HFF-Myc (cell line): ENCODE data around the gene COPZ2.

Experiments used
- DNase-seq: peaks from one replicate; pipeline ENCODE4 v3.0.0-alpha.2; 2011; ENCODE audit warnings: low read depth; ENCODE audit errors: extremely low read depth
- H3K4me3 ChIP-seq: replicated peaks from 2 replicates; pipeline ENCODE4 v1.5.1; 2011; ENCODE audit warnings: low read depth, mild to moderate bottlenecking, control low read depth, low read length
- TF ChIP-seq, protein P1 (sequence below): IDR thresholded peaks from 2 replicates; pipeline ENCODE4 v1.5.1; 2012; ENCODE audit warnings: mild to moderate bottlenecking, low read depth, low read length, control low read depth; ENCODE audit errors: missing control alignments

Gene COPZ2

DNA sequence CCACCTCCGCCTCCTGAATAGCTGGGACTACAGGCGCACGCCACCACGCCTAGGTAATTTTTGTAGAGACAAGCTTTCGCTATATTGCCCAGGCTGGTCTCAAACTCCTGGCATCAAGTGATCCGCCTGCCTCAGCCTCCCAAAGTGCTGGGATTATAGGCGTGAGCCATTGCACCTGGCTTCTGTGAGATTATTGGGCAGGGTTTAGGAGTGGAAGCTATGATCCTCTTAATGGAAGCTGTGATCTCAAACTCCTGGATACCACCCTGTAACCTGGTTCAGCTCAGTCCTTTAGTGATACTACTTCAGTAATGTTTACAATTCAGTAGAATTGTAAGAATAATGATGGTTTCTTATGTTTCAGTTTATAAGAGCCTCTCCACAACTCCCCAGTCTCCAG lies 24.7 kb upstream of the COPZ2 start:
- H3K4me3 ChIP-seq: no peak overlapping the region
- DNase-seq: no peak
- TF ChIP-seq, protein P1, sequence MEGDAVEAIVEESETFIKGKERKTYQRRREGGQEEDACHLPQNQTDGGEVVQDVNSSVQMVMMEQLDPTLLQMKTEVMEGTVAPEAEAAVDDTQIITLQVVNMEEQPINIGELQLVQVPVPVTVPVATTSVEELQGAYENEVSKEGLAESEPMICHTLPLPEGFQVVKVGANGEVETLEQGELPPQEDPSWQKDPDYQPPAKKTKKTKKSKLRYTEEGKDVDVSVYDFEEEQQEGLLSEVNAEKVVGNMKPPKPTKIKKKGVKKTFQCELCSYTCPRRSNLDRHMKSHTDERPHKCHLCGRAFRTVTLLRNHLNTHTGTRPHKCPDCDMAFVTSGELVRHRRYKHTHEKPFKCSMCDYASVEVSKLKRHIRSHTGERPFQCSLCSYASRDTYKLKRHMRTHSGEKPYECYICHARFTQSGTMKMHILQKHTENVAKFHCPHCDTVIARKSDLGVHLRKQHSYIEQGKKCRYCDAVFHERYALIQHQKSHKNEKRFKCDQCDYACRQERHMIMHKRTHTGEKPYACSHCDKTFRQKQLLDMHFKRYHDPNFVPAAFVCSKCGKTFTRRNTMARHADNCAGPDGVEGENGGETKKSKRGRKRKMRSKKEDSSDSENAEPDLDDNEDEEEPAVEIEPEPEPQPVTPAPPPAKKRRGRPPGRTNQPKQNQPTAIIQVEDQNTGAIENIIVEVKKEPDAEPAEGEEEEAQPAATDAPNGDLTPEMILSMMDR: no peak

DNA sequence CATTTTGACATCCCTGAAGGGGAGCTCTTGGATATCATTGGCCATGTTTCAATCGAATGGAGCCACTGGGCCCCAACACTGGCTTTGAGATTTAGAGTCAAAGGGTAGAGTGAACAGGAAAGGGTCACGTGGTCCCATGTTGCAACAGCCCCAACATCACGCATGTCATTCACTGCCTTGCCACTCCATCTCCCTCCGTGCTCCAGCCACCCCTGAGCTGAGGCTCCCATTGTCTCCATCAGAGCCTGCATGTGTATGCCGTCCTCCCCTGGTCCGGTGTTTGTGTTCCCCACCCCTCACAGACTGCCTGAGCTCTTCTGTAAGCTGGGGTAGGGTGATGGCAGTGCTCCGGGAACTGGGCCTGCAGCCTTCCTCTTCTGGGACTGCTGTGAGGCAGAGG lies 22.7 kb upstream of the COPZ2 start:
- TF ChIP-seq, protein P1: no peak
- DNase-seq: no peak
- H3K4me3 ChIP-seq: no peak overlapping the region

DNA sequence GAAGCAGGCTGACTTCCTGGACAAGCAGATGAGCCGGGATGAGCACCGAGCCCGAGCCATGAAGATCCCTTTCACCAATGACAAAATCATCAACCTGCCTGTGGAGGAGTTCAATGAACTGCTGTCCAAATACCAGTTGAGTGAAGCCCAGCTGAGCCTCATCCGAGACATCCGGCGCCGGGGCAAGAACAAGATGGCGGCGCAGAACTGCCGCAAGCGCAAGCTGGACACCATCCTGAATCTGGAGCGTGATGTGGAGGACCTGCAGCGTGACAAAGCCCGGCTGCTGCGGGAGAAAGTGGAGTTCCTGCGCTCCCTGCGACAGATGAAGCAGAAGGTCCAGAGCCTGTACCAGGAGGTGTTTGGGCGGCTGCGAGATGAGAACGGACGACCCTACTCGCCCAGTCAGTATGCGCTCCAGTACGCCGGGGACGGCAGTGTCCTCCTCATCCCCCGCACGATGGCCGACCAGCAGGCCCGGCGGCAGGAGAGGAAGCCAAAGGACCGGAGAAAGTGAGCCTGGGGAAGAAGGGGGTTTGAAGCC lies 21.6 kb upstream of the COPZ2 start:
- no peak for DNase-seq
- no peak overlapping the region for H3K4me3 ChIP-seq
- TF ChIP-seq, protein P1: no peak

DNA sequence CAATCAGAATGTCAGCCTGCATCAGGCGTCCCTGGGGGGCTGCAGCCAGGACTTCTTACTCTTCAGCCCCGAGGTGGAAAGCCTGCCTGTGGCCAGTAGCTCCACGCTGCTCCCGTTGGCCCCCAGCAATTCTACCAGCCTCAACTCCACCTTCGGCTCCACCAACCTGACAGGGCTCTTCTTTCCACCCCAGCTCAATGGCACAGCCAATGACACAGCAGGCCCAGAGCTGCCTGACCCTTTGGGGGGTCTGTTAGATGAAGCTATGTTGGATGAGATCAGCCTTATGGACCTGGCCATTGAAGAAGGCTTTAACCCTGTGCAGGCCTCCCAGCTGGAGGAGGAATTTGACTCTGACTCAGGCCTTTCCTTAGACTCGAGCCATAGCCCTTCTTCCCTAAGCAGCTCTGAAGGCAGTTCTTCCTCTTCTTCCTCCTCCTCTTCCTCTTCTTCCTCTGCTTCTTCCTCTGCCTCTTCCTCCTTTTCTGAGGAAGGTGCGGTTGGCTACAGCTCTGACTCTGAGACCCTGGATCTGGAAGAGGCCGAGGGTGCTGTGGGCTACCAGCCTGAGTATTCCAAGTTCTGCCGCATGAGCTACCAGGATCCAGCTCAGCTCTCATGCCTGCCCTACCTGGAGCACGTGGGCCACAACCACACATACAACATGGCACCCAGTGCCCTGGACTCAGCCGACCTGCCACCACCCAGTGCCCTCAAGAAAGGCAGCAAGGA lies 21.0 kb upstream of the COPZ2 start:
- TF ChIP-seq, protein P1: no peak
- H3K4me3 ChIP-seq: no peak overlapping the region
- no peak for DNase-seq

DNA sequence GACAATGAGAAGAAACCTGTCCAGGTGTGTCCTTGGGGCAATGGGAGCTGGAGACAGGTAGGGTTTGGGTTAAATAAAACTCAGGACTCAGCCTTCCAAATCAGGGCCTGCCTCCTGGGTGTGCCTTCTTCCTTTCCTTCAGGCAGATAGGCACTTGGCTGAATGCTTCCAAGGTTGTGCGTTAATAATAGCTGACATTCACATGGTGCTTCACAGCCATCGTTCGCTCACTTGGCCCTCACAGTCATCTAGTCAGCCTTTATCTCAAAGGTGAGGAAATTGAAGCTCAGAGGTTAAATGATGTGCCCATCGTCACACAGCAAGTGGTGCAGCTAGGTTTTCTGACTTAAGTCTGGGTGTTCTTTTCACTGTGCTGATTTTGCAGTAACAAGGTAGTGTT lies 20.0 kb upstream of the COPZ2 start:
- H3K4me3 ChIP-seq: no peak overlapping the region
- DNase-seq: no peak
- TF ChIP-seq, protein P1: no peak

DNA sequence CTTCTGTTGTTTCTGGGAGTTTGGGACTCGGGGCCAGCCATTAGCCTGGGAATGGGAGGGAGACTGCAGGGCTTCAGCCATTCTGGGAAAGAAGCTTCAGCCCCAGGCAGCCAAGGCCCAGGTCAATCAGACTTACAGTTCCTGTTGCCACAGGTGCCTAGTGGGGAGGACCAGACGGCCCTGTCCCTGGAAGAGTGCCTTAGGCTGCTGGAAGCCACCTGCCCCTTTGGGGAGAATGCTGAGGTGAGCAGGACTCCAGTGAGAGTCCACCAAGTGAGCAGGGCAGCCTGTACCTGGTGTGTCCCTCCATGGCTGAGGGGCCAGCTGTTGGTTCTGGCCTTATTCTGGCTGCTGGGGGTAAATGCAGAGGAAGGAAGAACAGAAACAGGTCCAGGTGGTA lies 19.3 kb upstream of the COPZ2 start:
- DNase-seq: no peak
- H3K4me3 ChIP-seq: no peak overlapping the region
- TF ChIP-seq, protein P1: no peak
